H1 (cell line): ENCODE results near the gene ADCY9. TPM values are rescaled to one million over a fixed set of nuclear protein-coding genes. Genes with fewer than 3 reads are reported as not detected.
A peak's percentile ranks its signal among the peaks of the same experiment; 100 is the strongest.

Experiments
- CTCF ChIA-PET: fragments of 300-600 bp; sonication (Branson Sonifier 250); formaldehyde crosslinking; loops from one replicate; lab custom pipeline; 2021; ENCODE audit not compliant: partially characterized antibody; lab: Charles Lee
- POLR2A ChIA-PET: fragments of 300-600 bp; sonication (Branson Sonifier 250); formaldehyde crosslinking; loops from one replicate; lab custom pipeline; 2021; ENCODE audit warnings: inconsistent platforms; ENCODE audit not compliant: partially characterized antibody; lab: Charles Lee
- DNase-seq, 2 experiments: peaks; one replicate each; pipeline versions ENCODE4 v3.0.0 to v3.0.0-alpha.2; 2010 to 2022; ENCODE audit warnings: low spot score in 2 of 2, low read depth in 1 of 2, mixed read lengths in 1 of 2
- FAIRE-seq: peaks from 2 replicates; lab custom pipeline; 2011; peaks lifted over from hg19 to GRCh38; lab: Jason Lieb, UNC
- H2AFZ ChIP-seq: 2 replicates; pipeline ENCODE4 v1.8.1; 2012; ENCODE audit warnings: low read length, inconsistent platforms
- H2AK5ac ChIP-seq: 2 replicates; pipeline ENCODE4 v1.6.1; 2013; ENCODE audit warnings: low read depth, low read length
- H2BK120ac ChIP-seq: replicated peaks from 2 replicates; pipeline ENCODE3; 2013; ENCODE audit warnings: low read depth, low read length, inconsistent platforms
- H2BK12ac ChIP-seq: 2 replicates; pipeline ENCODE4 v1.6.1; 2013; ENCODE audit warnings: low read depth, low read length
- H2BK15ac ChIP-seq: 2 replicates; pipeline ENCODE4 v1.6.1; 2013; ENCODE audit warnings: low read length
- H2BK20ac ChIP-seq: 2 replicates; pipeline ENCODE4 v1.6.1; 2013; ENCODE audit warnings: low read length
- H2BK5ac ChIP-seq: 2 replicates; pipeline ENCODE4 v1.6.1; 2013; ENCODE audit warnings: low read depth, low read length
- H3K14ac ChIP-seq: 2 replicates; pipeline ENCODE4 v1.6.1; 2013; ENCODE audit warnings: inconsistent platforms; ENCODE audit not compliant: insufficient read length
- H3K18ac ChIP-seq: 2 replicates; pipeline ENCODE4 v1.6.1; 2013; ENCODE audit warnings: low read length; ENCODE audit errors: extremely low read depth
- H3K23ac ChIP-seq: 2 replicates; pipeline ENCODE4 v1.6.1; 2013; ENCODE audit warnings: inconsistent platforms; ENCODE audit not compliant: insufficient read length
- H3K23me2 ChIP-seq: 2 replicates; pipeline ENCODE4 v1.6.1; 2013; ENCODE audit warnings: low read depth, low read length
- H3K27ac ChIP-seq: 2 replicates; pipeline ENCODE4 v1.6.1; 2011; ENCODE audit warnings: low read depth, low read length, inconsistent platforms
- H3K27me3 ChIP-seq, 4 experiments: replicated peaks in 1 of 4; 1 replicate in 1 of 4; 2 replicates in 3 of 4; pipeline versions ENCODE4 v1.6.1 to v1.8.1; 2011 to 2013; ENCODE audit warnings: low read length in 3 of 4, mild to moderate bottlenecking in 3 of 4, inconsistent platforms in 2 of 4, mixed read lengths in 2 of 4, moderate library complexity in 1 of 4; ENCODE audit not compliant: control insufficient read depth in 3 of 4, insufficient read depth in 3 of 4; ENCODE audit errors: extremely low read depth in 1 of 4
- H3K36me3 ChIP-seq, 4 experiments: 2 replicates each; pipeline versions ENCODE4 v1.6.1 to v1.8.1; 2011 to 2013; ENCODE audit warnings: mild to moderate bottlenecking in 4 of 4, low read length in 3 of 4, moderate library complexity in 2 of 4, control low read depth in 1 of 4, inconsistent platforms in 1 of 4; ENCODE audit not compliant: insufficient read depth in 4 of 4, control insufficient read depth in 2 of 4
- H3K4ac ChIP-seq: replicated peaks from 2 replicates; pipeline ENCODE3; 2013; ENCODE audit warnings: low read length, low read depth, mixed read lengths, inconsistent platforms; ENCODE audit not compliant: insufficient read length
- H3K4me1 ChIP-seq, 4 experiments: replicated peaks in 1 of 4; 1 replicate in 1 of 4; 2 replicates in 3 of 4; pipeline versions ENCODE4 v1.6.1 to v1.8.1; 2011 to 2013; ENCODE audit warnings: low read length in 3 of 4, inconsistent platforms in 2 of 4, mixed read lengths in 1 of 4; ENCODE audit not compliant: insufficient read depth in 4 of 4, control insufficient read depth in 3 of 4
- H3K4me2 ChIP-seq, 2 experiments: 2 replicates each; pipeline versions ENCODE4 v1.6.1 to v1.8.1; 2011 to 2013; ENCODE audit warnings: low read depth in 2 of 2, low read length in 2 of 2, control low read depth in 1 of 2, inconsistent platforms in 1 of 2, mild to moderate bottlenecking in 1 of 2; ENCODE audit not compliant: insufficient read depth in 1 of 2
- H3K4me3 ChIP-seq, 4 experiments: fragments of 200-600, 300-600 bp in 1 of 4; sonication (generic), shearing (Covaris generic), sonication (Bioruptor Twin) in 1 of 4; 2 replicates each; pipeline versions ENCODE4 v1.5.1 to v1.8.1; 2011 to 2016; ENCODE audit warnings: low read length in 4 of 4, low read depth in 3 of 4, control low read depth in 2 of 4, inconsistent platforms in 2 of 4, mild to moderate bottlenecking in 2 of 4, mixed read lengths in 1 of 4, moderate library complexity in 1 of 4; ENCODE audit not compliant: insufficient read depth in 2 of 4; ENCODE audit errors: extremely low read depth in 1 of 4
- H3K56ac ChIP-seq: replicated peaks from 2 replicates; pipeline ENCODE3; 2013; ENCODE audit warnings: low read depth, mild to moderate bottlenecking, mixed read lengths, low read length, inconsistent platforms; ENCODE audit not compliant: insufficient read length
- H3K79me1 ChIP-seq: 2 replicates; pipeline ENCODE4 v1.6.1; 2013; ENCODE audit warnings: low read depth, low read length, control low read depth
- H3K79me2 ChIP-seq, 2 experiments: 2 replicates each; pipeline versions ENCODE4 v1.6.1 to v1.8.1; 2012 to 2013; ENCODE audit warnings: low read length in 2 of 2, mild to moderate bottlenecking in 2 of 2, inconsistent platforms in 1 of 2; ENCODE audit not compliant: insufficient read depth in 2 of 2, control insufficient read depth in 1 of 2
- H3K9ac ChIP-seq, 4 experiments: replicated peaks in 1 of 4; 1 replicate in 1 of 4; 2 replicates in 3 of 4; pipeline versions ENCODE4 v1.6.1 to v1.8.1; 2011 to 2013; ENCODE audit warnings: low read depth in 3 of 4, low read length in 3 of 4, control low read depth in 2 of 4, mild to moderate bottlenecking in 2 of 4, moderate library complexity in 2 of 4, inconsistent platforms in 1 of 4; ENCODE audit errors: extremely low read depth in 1 of 4
- H3K9me3 ChIP-seq, 2 experiments: 2 replicates each; pipeline versions ENCODE4 v1.6.1 to v1.8.1; 2012 to 2013; ENCODE audit warnings: mild to moderate bottlenecking in 2 of 2, moderate library complexity in 2 of 2, control low read depth in 1 of 2, inconsistent platforms in 1 of 2, low read depth in 1 of 2, low read length in 1 of 2, mixed read lengths in 1 of 2; ENCODE audit not compliant: insufficient read depth in 2 of 2
- H4K20me1 ChIP-seq, 2 experiments: replicated peaks in 1 of 2; 2 replicates each; pipeline versions ENCODE3 to v1.8.1; 2011 to 2013; ENCODE audit warnings: inconsistent platforms in 2 of 2, low read length in 2 of 2, mild to moderate bottlenecking in 1 of 2; ENCODE audit not compliant: insufficient read depth in 2 of 2, control insufficient read depth in 1 of 2
- H4K5ac ChIP-seq: 2 replicates; pipeline ENCODE4 v1.6.1; 2013; ENCODE audit warnings: low read length, low read depth, mixed read lengths, inconsistent platforms; ENCODE audit not compliant: insufficient read length
- H4K8ac ChIP-seq: 2 replicates; pipeline ENCODE4 v1.8.0; 2013; ENCODE audit warnings: mild to moderate bottlenecking, moderate library complexity, low read length, inconsistent platforms; ENCODE audit not compliant: insufficient read depth; ENCODE audit errors: extremely low read depth
- H4K91ac ChIP-seq: replicated peaks from 2 replicates; pipeline ENCODE3; 2013; ENCODE audit warnings: low read length, mixed read lengths, inconsistent platforms; ENCODE audit not compliant: insufficient read length
- WGBS, 2 experiments: shearing (Covaris generic) in 1 of 2; methylation state at CpG; one replicate each; pipeline versions ENCODE4 v1.1.6 to v1.1.7; 2013 to 2015; ENCODE audit warnings: low lambda C conversion rate in 2 of 2, mixed read lengths in 2 of 2, inconsistent platforms in 1 of 2, low coverage in 1 of 2, missing lambda C conversion rate in 1 of 2; ENCODE audit not compliant: insufficient replicate concordance in 2 of 2, insufficient coverage in 1 of 2, insufficient read length in 1 of 2; ENCODE audit errors: extremely low coverage in 1 of 2, missing lambda C conversion rate in 1 of 2; 5-methylcytosine and 5-hydroxymethylcytosine counted together
- polyA plus RNA-seq, 7 experiments: library from polyadenylated mRNA; depleted of rRNA in 3 of 7; stranded (reverse) in 5 of 7; unstranded in 2 of 7; fragments of >200 nt in 5 of 7; fragments of 200-250 nt in 2 of 7; gene quantifications; 1 replicate in 5 of 7; 2 replicates in 1 of 7; 4 replicates in 1 of 7; pipeline versions ENCODE4 v1.2.1 to v1.2.3, GENCODE V29; 2011 to 2013; ENCODE audit warnings: missing spikeins in 2 of 7, mixed read lengths in 2 of 7
- total RNA-seq: library from RNA; stranded (reverse); fragmentation: NEBNext Ultra II Directional; extraction: Animal tissue kit (Norgen Biotek cat#: 25700); gene quantifications from 2 replicates; pipeline ENCODE4 v1.2.1, GENCODE V29; 2021
- TF ChIP-seq, protein P1 (sequence below): IDR thresholded peaks from 2 replicates; pipeline ENCODE4 v1.6.1; 2012; ENCODE audit warnings: inconsistent platforms

The ADCY9 gene
- total and polyA plus RNA-seq, 2 of the 8 experiments (the other 6 are each of a cell fraction or from before 2014, with no cell fraction given) = 5.4 to 13.1 TPM

DNA sequence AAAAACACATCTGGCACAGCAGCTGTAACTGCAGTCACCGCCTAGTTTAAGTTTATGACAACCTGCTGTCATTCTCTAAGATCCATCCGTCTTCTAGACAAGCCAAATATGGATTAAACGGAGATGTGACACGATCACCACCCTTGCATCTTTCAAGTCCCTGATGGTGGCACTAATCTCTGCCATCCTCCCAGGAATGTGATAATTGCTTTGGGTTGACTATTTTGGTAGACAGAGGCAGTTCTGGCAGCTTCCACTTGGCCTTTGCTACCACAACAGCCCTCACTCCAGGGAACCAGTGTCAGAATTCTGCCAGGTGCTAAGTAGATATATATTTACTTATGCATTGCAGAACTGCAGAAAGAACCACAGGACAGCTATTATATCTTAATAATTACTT is 81.3 kb downstream of the ADCY9 start:
- H3K23ac ChIP-seq = no peak overlapping the region
- H4K91ac ChIP-seq = peak overlapping the region; percentile 55
- no peak overlapping the region for H3K4me2 ChIP-seq
- ChIA-PET POLR2A (no interaction called here), CTCF (no interaction called here)
- no peak overlapping the region for H3K4me3 ChIP-seq
- H2BK12ac ChIP-seq = no peak overlapping the region
- FAIRE-seq = no peak
- H4K8ac ChIP-seq = no peak overlapping the region
- H3K9me3 ChIP-seq = no peaks in the 10 kb centered on the region
- H3K14ac ChIP-seq = no peak overlapping the region
- peaks cover 0 to 1% of the 10 kb centered on the region in 2 experiments for H4K20me1 ChIP-seq
- no peak overlapping the region for H3K56ac ChIP-seq
- no peak overlapping the region for H2BK20ac ChIP-seq
- H4K5ac ChIP-seq = no peak overlapping the region
- H3K18ac ChIP-seq = no peak overlapping the region
- no peak overlapping the region for H2BK5ac ChIP-seq
- H3K9ac ChIP-seq = no peak overlapping the region
- H3K79me2 ChIP-seq = no peaks in the 10 kb centered on the region
- no peak overlapping the region for H3K27ac ChIP-seq
- no peak for DNase-seq
- no peak overlapping the region for H2BK15ac ChIP-seq
- H3K79me1 ChIP-seq = no peaks in the 10 kb centered on the region
- H3K23me2 ChIP-seq = no peaks in the 10 kb centered on the region
- H2AK5ac ChIP-seq = no peak overlapping the region
- H3K4ac ChIP-seq = no peak overlapping the region
- H3K27me3 ChIP-seq = no peaks in the 10 kb centered on the region
- H3K36me3 ChIP-seq = no peaks in the 10 kb centered on the region
- no peak overlapping the region for H2AFZ ChIP-seq
- 84% methylated on average over 4 of the region's 4 CpGs; no CpG with 5 or more reads in 1 of the 2 experiments for WGBS, 2 experiments
- H3K4me1 ChIP-seq = no peaks in the 10 kb centered on the region
- H2BK120ac ChIP-seq = no peak overlapping the region
- TF ChIP-seq, protein P1, sequence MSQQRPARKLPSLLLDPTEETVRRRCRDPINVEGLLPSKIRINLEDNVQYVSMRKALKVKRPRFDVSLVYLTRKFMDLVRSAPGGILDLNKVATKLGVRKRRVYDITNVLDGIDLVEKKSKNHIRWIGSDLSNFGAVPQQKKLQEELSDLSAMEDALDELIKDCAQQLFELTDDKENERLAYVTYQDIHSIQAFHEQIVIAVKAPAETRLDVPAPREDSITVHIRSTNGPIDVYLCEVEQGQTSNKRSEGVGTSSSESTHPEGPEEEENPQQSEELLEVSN = no peak
